ENCODE results near the gene UQCR11.

UQCR11 gene

GRCh38 chr19:1590641-1591397 lies 14.4 kb downstream of the UQCR11 start:
- DNase-seq (ENCODE audit: low read depth) = no peak

- DNase-seq (ENCODE audit: low read depth) = no peak
Observed at GRCh38 chr19:1587872-1588271, 17.4 kb downstream of the UQCR11 start.

- DNase-seq (ENCODE audit: low read depth) = no peak
Observed at GRCh38 chr19:1585243-1585580, 20.1 kb downstream of the UQCR11 start.

GRCh38 chr19:1584500-1585242 lies 20.6 kb downstream of the UQCR11 start:
- no peak for DNase-seq (ENCODE audit: low read depth)

- no peak for DNase-seq (ENCODE audit: low read depth)
Observed at GRCh38 chr19:1582201-1582600, 23.1 kb downstream of the UQCR11 start.

GRCh38 chr19:1580957-1581356 lies 24.3 kb downstream of the UQCR11 start:
- no peak for DNase-seq (ENCODE audit: low read depth)

GRCh38 chr19:1580382-1580781 lies 24.9 kb downstream of the UQCR11 start:
- DNase-seq (ENCODE audit: low read depth) = no peak

- no peak for DNase-seq (ENCODE audit: low read depth)
Observed at GRCh38 chr19:1579222-1579621, 26.0 kb downstream of the UQCR11 start.

- no peak for DNase-seq (ENCODE audit: low read depth)
Observed at GRCh38 chr19:1577929-1578618, 27.2 kb downstream of the UQCR11 start.

- no peak for DNase-seq (ENCODE audit: low read depth)
Observed at GRCh38 chr19:1577090-1577928, 28.0 kb downstream of the UQCR11 start.

GRCh38 chr19:1576242-1577089 lies 28.8 kb downstream of the UQCR11 start:
- no peak for DNase-seq (ENCODE audit: low read depth)

- no peak for DNase-seq (ENCODE audit: low read depth)
Observed at GRCh38 chr19:1575323-1576241, 29.7 kb downstream of the UQCR11 start.

- DNase-seq (ENCODE audit: low read depth) = no peak
Observed at GRCh38 chr19:1574354-1575136, 30.7 kb downstream of the UQCR11 start.

GRCh38 chr19:1572795-1573194 lies 32.5 kb downstream of the UQCR11 start:
- no peak for DNase-seq (ENCODE audit: low read depth)

GRCh38 chr19:1571358-1571757 lies 33.9 kb downstream of the UQCR11 start:
- DNase-seq (ENCODE audit: low read depth) = no peak

- no peak for DNase-seq (ENCODE audit: low read depth)
Observed at GRCh38 chr19:1570836-1571235, 34.4 kb downstream of the UQCR11 start.

GRCh38 chr19:1569997-1570396 lies 35.3 kb downstream of the UQCR11 start:
- DNase-seq (ENCODE audit: low read depth) = no peak

- DNase-seq (ENCODE audit: low read depth) = no peak
Observed at GRCh38 chr19:1568320-1569019, 36.8 kb downstream of the UQCR11 start, which contains the start of gene MEX3D. Gene MEX3D (minus strand): TSS chr19:1568325. CDS start chr19:1568058, 267 bp downstream.

GRCh38 chr19:1567848-1568227 lies 37.4 kb downstream of the UQCR11 start:
- no peak for DNase-seq (ENCODE audit: low read depth)
